PC-3 (cell line): ENCODE measurements around the gene NPSR1.
"Not testable (repeated sequence)": the region's sequence is repeated elsewhere in the genome, so short reads cannot be mapped to it uniquely, and the experiment has no call there.

Experiments used
- CTCF ChIP-seq: fragments of 300-600 bp; sonication (generic); conservative IDR thresholded peaks from 2 replicates; pipeline ENCODE4 v1.5.1; 2017; ENCODE audit warnings: antibody characterized with exemption, low read depth, mild to moderate bottlenecking, low read length
- EZH2 ChIP-seq: fragments of 300-600 bp; sonication (generic); IDR thresholded peaks from one replicate; pipeline ENCODE4 v1.6.1; 2017; ENCODE audit warnings: antibody characterized with exemption, mild to moderate bottlenecking, low read length; ENCODE audit not compliant: unreplicated experiment

DNA sequence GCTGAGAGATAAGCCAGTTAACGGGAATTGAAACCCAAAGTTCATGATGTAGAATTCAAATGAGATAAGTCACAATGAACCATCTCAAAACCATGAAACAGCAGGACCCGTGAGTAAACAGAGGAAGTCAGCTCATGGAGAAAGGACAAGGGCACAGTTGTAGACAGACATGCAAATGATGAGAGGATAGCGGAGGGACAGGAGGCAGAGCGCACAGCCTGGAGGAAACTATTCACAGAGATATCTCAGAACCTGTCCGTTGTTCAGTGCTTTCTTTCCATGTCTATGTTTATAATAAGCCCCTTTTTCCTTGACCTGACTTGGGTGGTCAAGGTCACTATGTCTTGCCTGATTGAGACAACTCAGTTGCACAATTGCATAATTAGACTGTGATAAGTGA lies 208.2 kb downstream of the NPSR1 start:
- TF ChIP-seq CTCF, EZH2: not testable (repeated sequence)
